GM18507 (cell line): ENCODE results near the gene CLCN2.

Source experiments
- DNase-seq: peaks from one replicate; pipeline ENCODE4 v3.0.0; 2011; ENCODE audit warnings: low read depth; ENCODE audit not compliant: insufficient read length; ENCODE audit errors: extremely low spot score
- FAIRE-seq: peaks from 2 replicates; lab custom pipeline; 2011; peaks lifted over from hg19 to GRCh38; lab: Jason Lieb, UNC

CLCN2 gene

GRCh38 chr3:184361532-184361931, at the start of gene CLCN2, which contains the start of gene POLR2H:
Gene CLCN2 (minus strand): TSS chr3:184361605. CDS start chr3:184361479, 126 bp downstream.
Gene POLR2H (plus strand): TSS chr3:184361710. CDS start chr3:184363493, 1,783 bp downstream.
- no peak for DNase-seq
- no peak for FAIRE-seq

GRCh38 chr3:184409946-184410500, 48.6 kb upstream of the CLCN2 start:
- DNase-seq (no peak), FAIRE-seq (no peak)

GRCh38 chr3:184409331-184409926, 48.0 kb upstream of the CLCN2 start:
- FAIRE-seq: no peak
- DNase-seq: no peak

GRCh38 chr3:184405075-184406030, 43.9 kb upstream of the CLCN2 start:
- DNase-seq: no peak
- no peak for FAIRE-seq

- no peak for DNase-seq
- no peak for FAIRE-seq
Measured at GRCh38 chr3:184399410-184399809, 38.0 kb upstream of the CLCN2 start.

GRCh38 chr3:184395320-184395660, 33.9 kb upstream of the CLCN2 start:
- no peak for FAIRE-seq

GRCh38 chr3:184391266-184391665, 29.9 kb upstream of the CLCN2 start:
- FAIRE-seq: no peak
- no peak for DNase-seq

More at GRCh38 chr3:184395320-184395660, 33.9 kb upstream of the CLCN2 start:
- DNase-seq: no peak

- DNase-seq: no peak
- no peak for FAIRE-seq
Measured at GRCh38 chr3:184389935-184390528, 28.6 kb upstream of the CLCN2 start.

- FAIRE-seq: no peak
Measured at GRCh38 chr3:184389384-184389783, 28.0 kb upstream of the CLCN2 start.

GRCh38 chr3:184388936-184389230, 27.5 kb upstream of the CLCN2 start:
- no peak for DNase-seq
- no peak for FAIRE-seq

More at GRCh38 chr3:184389384-184389783, 28.0 kb upstream of the CLCN2 start:
- DNase-seq: no peak

GRCh38 chr3:184388164-184388935, 26.9 kb upstream of the CLCN2 start:
- FAIRE-seq (no peak), DNase-seq (no peak)

- DNase-seq: no peak
- no peak for FAIRE-seq
Measured at GRCh38 chr3:184387174-184387714, 25.8 kb upstream of the CLCN2 start.

- no peak for DNase-seq
- FAIRE-seq: no peak
Measured at GRCh38 chr3:184386047-184386806, 24.8 kb upstream of the CLCN2 start.

- FAIRE-seq: no peak
- no peak for DNase-seq
Measured at GRCh38 chr3:184384856-184385422, 23.5 kb upstream of the CLCN2 start.

GRCh38 chr3:184384342-184384741, 22.9 kb upstream of the CLCN2 start:
- FAIRE-seq: no peak
- no peak for DNase-seq

GRCh38 chr3:184383033-184383740, 21.8 kb upstream of the CLCN2 start:
- no peak for FAIRE-seq

GRCh38 chr3:184382326-184383032, 21.1 kb upstream of the CLCN2 start:
- no peak for FAIRE-seq

More at GRCh38 chr3:184383033-184383740, 21.8 kb upstream of the CLCN2 start:
- DNase-seq: no peak

More at GRCh38 chr3:184382326-184383032, 21.1 kb upstream of the CLCN2 start:
- no peak for DNase-seq
